Esophagus muscularis mucosa (tissue), 3 donors: ENCODE results near the gene ACSBG1.

Experiments
- CTCF ChIP-seq, 3 experiments: fragments of 200-600 bp in 2 of 3; fragments of 450-650 bp in 1 of 3; sonication (generic) in 2 of 3; IDR thresholded peaks; one replicate each; pipeline ENCODE4 v1.5.1; 2017 to 2019; ENCODE audit warnings: antibody characterized with exemption in 3 of 3, mild to moderate bottlenecking in 2 of 3, moderate library complexity in 1 of 3
- POLR2A ChIP-seq: fragments of 450-650 bp; IDR thresholded peaks from one replicate; pipeline ENCODE4 v1.6.1; 2017; ENCODE audit warnings: antibody characterized with exemption, moderate library complexity, mild to moderate bottlenecking, low read depth
- POLR2AphosphoS5 ChIP-seq, 2 donors: sonication (generic); formaldehyde crosslinking; IDR thresholded peaks; one replicate each; pipeline ENCODE4 v1.6.1; 2017; ENCODE audit warnings: antibody characterized with exemption in 2 of 2

DNA sequence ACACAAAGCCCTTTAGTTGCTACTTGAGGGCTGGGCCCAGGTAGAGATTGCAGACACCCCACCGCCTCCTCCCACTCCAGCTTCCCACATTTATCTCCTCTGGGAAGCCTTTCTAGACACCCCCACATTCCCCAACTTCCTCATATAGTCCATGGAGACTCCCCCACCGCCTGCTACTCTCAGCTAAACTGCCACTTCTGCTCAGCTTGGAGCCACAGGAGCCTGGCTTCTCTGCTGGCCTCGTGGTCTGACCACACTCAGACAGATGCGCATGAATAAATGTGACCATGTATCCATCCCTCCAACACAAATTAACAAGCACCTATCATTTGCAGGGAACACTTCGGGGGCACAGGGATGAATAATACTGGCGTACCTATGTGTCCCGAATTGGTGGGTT lies 10.5 kb upstream of the ACSBG1 start:
- TF ChIP-seq CTCF (IDR thresholded peaks at IDR 0.05) (no peak), POLR2AphosphoS5 (IDR thresholded peaks at IDR 0.05) (no peak), POLR2A (no peak)
